ENCODE data around the gene COL18A1. TPM values are rescaled to one million over a fixed set of nuclear protein-coding genes. Genes with fewer than 3 reads are reported as not detected.

Gene COL18A1
- total and polyA plus RNA-seq, 9 of the 15 experiments (the other 6 are each of a cell fraction or from before 2014, with no cell fraction given): 0.14 to 16.4 (median 2.0) TPM

DNA sequence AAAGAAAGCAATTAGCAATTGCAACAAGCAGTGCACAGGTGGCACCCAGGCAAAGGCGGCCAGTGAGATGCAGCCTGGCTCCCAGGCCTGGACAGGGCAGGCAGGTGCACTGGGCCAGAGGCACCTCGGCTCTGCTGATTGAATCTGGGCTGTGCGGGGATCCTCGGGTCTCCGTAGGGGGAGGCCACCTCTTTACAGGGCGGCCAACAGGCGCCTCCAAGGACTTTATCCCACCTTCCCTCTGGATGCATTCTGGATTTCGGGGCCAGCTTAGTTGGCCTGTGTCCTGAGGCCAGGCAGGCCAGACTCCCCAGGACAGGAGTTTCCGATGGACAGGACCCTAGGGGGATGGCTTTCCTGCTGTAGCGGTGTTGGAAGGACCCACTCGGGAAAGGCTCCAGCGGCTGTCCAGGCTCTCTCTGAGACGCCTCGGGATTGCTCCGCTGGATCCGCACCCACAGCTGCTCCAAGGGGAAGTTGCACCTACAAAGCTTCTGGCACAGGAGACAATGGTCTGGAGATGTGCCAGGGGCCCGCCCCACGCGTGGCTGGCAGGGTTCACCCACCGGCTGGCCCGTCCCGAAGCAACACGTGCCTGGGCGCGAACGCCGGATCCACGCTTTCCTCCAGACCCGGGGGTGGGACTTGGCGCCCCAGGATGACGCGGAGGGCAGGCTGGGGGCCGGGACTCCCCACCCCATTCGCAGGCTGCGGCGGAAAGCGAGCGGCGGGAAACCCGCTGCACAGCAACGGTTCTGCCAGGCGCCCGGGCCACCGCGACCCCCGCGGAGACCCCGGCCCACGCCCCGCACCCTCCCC lies 136.5 kb downstream of the COL18A1 start (continued):
- TF ChIP-seq, protein P1, sequence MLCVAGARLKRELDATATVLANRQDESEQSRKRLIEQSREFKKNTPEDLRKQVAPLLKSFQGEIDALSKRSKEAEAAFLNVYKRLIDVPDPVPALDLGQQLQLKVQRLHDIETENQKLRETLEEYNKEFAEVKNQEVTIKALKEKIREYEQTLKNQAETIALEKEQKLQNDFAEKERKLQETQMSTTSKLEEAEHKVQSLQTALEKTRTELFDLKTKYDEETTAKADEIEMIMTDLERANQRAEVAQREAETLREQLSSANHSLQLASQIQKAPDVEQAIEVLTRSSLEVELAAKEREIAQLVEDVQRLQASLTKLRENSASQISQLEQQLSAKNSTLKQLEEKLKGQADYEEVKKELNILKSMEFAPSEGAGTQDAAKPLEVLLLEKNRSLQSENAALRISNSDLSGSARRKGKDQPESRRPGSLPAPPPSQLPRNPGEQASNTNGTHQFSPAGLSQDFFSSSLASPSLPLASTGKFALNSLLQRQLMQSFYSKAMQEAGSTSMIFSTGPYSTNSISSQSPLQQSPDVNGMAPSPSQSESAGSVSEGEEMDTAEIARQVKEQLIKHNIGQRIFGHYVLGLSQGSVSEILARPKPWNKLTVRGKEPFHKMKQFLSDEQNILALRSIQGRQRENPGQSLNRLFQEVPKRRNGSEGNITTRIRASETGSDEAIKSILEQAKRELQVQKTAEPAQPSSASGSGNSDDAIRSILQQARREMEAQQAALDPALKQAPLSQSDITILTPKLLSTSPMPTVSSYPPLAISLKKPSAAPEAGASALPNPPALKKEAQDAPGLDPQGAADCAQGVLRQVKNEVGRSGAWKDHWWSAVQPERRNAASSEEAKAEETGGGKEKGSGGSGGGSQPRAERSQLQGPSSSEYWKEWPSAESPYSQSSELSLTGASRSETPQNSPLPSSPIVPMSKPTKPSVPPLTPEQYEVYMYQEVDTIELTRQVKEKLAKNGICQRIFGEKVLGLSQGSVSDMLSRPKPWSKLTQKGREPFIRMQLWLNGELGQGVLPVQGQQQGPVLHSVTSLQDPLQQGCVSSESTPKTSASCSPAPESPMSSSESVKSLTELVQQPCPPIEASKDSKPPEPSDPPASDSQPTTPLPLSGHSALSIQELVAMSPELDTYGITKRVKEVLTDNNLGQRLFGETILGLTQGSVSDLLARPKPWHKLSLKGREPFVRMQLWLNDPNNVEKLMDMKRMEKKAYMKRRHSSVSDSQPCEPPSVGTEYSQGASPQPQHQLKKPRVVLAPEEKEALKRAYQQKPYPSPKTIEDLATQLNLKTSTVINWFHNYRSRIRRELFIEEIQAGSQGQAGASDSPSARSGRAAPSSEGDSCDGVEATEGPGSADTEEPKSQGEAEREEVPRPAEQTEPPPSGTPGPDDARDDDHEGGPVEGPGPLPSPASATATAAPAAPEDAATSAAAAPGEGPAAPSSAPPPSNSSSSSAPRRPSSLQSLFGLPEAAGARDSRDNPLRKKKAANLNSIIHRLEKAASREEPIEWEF (CRISPR knock-in tag; IDR thresholded peaks at IDR 0.05): no peak
- peak; percentile 30 for TF ChIP-seq CCNT2 (IDR thresholded peaks at IDR 0.05; ENCODE audit: borderline replicate concordance, extremely low read depth, insufficient read length, low read depth, low read length)
- TF ChIP-seq TEAD1 (CRISPR knock-in tag; IDR thresholded peaks at IDR 0.05): 0 out of 4 replicates have a peak, but pooled peaks of 1 of the 2 experiments have one; percentile 25
- TF ChIP-seq ELF1 (tag; IDR thresholded peaks at IDR 0.05): no peak
- peak; percentile 49 for TF ChIP-seq ATF7 (IDR thresholded peaks at IDR 0.05)
- TF ChIP-seq IFI16 (CRISPR knock-in tag; IDR thresholded peaks at IDR 0.05): no peak
- peak; percentile 99 for TF ChIP-seq SAP30 (IDR thresholded peaks at IDR 0.05; ENCODE audit: borderline replicate concordance, insufficient read depth, low read depth, low read length, poor library complexity, severe bottlenecking)
- TF ChIP-seq ZNF445 (CRISPR knock-in tag; IDR thresholded peaks at IDR 0.05; ENCODE audit: low read depth): no peak
- TF ChIP-seq HNRNPL (IDR thresholded peaks at IDR 0.05; ENCODE audit: low read depth, low read length): peak; percentile 78; the same call in 1 of the 2 replicates
- no peak for TF ChIP-seq DDX20 (tag; IDR thresholded peaks at IDR 0.05; ENCODE audit: low read depth)
- TF ChIP-seq, protein P2, sequence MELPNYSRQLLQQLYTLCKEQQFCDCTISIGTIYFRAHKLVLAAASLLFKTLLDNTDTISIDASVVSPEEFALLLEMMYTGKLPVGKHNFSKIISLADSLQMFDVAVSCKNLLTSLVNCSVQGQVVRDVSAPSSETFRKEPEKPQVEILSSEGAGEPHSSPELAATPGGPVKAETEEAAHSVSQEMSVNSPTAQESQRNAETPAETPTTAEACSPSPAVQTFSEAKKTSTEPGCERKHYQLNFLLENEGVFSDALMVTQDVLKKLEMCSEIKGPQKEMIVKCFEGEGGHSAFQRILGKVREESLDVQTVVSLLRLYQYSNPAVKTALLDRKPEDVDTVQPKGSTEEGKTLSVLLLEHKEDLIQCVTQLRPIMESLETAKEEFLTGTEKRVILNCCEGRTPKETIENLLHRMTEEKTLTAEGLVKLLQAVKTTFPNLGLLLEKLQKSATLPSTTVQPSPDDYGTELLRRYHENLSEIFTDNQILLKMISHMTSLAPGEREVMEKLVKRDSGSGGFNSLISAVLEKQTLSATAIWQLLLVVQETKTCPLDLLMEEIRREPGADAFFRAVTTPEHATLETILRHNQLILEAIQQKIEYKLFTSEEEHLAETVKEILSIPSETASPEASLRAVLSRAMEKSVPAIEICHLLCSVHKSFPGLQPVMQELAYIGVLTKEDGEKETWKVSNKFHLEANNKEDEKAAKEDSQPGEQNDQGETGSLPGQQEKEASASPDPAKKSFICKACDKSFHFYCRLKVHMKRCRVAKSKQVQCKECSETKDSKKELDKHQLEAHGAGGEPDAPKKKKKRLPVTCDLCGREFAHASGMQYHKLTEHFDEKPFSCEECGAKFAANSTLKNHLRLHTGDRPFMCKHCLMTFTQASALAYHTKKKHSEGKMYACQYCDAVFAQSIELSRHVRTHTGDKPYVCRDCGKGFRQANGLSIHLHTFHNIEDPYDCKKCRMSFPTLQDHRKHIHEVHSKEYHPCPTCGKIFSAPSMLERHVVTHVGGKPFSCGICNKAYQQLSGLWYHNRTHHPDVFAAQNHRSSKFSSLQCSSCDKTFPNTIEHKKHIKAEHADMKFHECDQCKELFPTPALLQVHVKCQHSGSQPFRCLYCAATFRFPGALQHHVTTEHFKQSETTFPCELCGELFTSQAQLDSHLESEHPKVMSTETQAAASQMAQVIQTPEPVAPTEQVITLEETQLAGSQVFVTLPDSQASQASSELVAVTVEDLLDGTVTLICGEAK (IDR thresholded peaks at IDR 0.05): peak; percentile 15; the same call in 1 of the 2 replicates
- TF ChIP-seq, protein P2 (CRISPR knock-in tag; IDR thresholded peaks at IDR 0.05): no peak
